Amygdala (tissue), 56 donors: ENCODE results near the gene NCKAP5.

ENCODE experiments used
- DNase-seq, 56 donors: peaks; one replicate each; lab custom pipeline; 2025; lab: John Stamatoyannopoulos, UW

The NCKAP5 gene

DNA sequence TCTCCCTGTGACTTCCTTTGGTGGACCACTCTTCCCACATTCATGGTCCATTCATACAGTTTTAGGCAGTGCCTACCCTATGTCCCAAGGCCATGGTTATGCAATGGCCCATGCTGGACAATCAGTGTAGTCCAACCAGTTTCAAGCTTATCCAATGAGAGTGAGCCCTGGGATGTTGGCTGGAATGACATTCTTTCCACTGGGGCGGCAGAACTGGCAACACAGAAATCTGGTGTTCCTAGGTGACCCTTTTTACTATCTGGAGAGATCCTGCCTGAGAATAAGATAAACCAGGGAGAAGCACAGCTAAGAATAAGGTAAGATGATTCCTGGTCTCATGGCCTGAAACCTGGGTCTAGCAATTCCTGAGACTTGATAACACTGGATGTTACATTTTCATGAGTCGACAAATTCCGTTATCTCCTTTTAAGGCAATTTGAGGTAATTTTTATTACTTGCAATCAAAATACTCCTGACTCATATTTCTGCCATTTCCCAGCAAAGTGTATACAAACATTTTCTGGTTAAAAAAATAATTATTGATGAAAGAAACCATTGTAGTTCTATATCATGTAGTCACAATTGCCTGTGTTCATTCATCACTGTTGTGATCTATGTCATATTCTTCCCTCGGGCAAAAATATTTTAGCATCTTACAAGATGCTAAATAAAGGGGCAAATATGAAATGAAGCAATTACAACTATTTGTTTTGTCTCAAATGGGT is 626.8 kb downstream of the NCKAP5 start:
- no peak for DNase-seq

DNA sequence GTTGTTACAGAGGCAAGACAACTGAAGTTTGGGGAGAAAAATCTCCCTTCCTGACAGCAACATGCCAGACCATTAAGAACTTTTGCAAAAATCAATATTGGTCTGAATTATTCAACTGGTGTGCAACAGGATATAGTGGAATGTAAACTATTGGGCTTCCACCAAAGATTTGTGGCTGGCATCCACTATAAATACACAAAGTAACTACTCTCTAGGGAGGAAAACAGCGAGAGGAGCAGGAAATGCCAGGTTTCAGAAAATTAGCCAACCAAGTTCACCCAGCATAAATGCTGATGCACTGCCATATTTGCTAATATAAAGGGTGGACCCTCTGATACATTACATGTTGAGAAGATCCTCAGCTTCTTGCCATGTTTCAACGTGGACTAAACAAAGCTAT is 630.6 kb downstream of the NCKAP5 start:
- no peak for DNase-seq

DNA sequence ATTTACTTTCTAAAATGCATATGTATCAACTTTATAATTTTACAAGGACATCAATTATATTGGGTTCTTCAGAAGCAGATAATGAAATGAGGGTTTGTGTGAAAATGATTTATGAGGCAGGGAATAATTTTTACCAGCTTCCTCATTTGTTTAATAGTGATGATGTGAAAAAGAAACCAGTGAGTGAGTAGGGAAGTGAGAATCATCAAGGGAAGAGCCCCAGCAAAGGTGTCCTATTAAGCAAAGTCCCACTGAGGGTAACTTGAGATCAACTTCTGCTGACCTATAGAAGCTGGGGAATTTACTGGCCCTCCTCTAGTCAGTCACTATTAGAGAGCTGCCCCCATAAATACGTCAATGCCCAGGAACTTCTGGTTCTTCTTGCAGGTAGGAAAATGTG is 631.5 kb downstream of the NCKAP5 start:
- DNase-seq, result no peak

DNA sequence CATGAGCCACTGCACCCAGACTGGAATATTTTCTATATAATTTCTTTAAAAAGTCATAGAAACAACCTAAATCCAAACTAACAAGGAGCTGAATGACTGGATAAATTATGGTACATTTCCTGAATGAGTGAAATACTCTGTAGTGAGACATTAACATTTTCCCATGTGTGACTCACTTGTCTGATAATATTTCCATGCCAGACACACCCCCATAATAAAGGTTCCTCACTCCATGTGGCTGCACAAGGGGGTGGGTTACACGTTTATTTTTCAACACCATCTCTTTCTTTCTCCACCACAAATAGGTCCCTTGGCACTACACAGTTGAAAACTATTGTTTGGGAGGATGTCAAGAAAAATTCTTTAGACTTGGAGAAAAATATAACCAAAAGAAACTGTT is 632.0 kb downstream of the NCKAP5 start:
- no peak for DNase-seq

DNA sequence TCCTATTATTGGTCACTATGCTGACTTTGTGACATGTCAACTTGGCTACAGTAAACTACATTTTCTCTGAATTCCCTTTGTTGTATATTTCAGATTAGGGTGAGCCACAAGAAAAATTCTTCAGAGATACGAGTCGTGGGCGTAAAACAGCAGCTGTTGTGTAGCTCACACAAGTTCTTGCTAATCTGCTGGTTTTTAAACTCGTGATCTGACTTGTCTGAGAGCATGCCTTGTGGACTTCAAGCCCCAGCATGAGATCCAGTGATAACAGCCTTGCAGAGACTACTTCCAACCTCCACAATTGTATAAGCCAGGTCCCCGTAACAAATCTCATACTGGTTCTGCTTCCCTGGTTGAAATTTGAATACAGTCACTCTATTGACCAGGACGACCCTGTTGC is 638.5 kb downstream of the NCKAP5 start:
- DNase-seq, result peak in 1 of 56 donors; percentile 2

DNA sequence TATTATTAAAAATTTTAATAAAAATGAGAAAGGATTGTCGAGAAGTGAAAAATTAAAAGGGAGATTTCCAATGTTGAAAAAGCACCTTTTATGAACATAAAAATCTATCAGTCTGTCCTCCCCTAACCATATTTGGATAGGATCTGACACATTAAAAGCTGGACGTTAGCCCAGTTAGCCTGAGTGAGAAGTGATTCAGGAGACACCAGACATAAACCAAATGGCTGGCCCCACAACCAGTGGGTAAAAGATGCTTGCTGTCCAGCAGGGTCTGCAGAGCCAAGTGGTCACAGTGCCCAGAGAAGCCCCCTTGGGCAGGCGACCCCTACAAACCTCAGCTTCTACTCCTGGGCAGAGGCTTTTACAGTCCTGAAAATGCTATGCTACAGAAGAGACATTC is 644.5 kb downstream of the NCKAP5 start:
- DNase-seq, result peak in 1 of 56 donors; percentile 5

DNA sequence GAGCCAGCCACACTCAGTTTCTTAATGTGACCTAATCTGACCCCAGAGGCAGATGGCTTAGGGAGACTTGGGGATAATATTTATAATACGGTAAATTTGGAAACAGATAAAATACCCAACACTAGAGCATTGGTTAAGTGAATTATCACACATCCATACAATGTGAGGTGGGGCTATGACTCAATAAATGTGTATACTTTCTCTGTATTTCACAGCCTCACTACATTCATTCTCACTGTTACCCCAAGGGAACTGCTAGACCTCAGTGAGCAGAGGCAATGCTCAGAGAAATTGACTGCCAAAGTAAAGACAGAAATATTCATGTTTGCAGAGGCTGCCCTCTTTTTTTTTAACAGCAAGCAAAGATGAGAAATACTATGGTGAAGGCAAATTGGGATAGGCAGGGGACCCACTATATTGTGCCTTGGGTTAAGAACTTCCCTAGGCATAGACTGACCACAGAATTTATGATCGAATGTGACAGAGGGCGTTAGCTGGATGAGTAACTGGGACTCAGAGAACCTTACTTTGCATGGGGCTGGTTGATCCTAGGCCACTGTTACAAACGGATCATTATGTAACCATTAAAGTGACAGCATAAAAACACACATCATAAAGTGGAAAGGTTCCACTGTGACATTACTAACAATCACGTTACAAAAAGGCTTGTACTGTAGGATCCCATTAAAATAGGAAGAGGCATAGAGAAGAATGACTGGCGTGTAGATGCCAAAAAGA is 652.3 kb downstream of the NCKAP5 start:
- DNase-seq, result no peak

DNA sequence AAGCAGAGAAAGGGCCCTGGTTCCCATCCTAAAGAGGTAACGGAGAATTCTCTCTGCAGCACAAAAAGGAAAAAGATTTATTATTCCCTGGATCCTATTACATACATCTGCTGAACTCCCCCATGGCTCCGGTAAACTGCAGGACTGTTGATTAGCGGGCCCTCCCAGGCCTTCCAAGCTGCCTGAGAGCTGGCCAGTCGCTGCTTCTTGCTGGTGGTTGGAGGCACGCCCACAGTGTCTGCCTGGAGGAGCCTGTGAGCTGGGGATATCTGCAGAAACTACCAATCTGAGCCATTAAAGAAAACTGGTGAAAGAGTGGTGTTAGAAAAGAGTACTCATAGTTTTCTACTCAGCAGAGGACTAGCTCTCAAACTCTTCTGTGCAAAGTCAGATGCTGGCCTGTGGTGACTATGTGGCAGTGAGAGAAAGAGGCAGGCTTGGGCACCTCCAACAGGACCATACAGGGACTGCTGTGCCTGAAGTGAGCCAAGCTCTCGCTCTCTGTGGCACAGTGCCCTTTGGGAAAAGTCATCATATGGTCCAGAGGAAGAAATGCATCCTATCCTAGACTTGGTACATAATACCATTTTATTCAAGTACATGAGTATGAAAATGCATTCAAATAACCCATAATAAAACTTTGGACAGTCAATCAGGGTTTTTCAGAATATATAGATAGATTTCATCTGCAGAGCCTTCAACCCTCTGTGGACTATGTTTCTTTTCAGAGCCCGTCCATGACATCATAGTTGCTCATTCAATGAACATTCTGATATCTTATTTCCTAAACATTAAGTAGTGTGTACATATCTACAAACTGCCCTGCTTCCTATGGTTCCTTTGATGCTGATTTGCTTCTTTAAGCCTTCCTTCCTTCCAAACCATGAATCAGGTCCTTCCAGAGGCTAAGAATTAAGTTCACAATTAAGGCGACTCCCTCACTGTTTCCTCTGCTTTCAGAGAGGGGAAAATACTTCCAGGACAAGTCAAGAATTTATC is 656.2 kb downstream of the NCKAP5 start:
- peak in 11 of 56 donors; percentile 2 to 30 (median 7) for DNase-seq

DNA sequence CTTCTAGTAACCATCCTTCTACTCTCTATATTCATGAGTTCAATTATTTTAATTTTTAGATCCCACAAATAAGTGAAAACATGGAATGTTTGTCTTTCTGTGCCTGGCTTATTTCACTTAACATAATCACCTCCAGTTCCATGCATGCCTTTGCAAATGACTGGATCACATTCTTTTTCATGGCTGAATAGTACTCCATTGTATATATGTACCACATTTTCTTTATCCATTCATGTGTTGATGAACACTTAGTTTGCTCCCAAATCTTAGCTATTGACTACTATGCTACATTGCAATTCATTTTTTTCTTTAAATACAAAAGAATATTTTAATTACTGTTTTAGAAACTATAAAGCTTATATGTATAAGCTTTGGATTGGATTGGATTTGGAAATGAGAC is 657.8 kb downstream of the NCKAP5 start:
- DNase-seq, result no peak

DNA sequence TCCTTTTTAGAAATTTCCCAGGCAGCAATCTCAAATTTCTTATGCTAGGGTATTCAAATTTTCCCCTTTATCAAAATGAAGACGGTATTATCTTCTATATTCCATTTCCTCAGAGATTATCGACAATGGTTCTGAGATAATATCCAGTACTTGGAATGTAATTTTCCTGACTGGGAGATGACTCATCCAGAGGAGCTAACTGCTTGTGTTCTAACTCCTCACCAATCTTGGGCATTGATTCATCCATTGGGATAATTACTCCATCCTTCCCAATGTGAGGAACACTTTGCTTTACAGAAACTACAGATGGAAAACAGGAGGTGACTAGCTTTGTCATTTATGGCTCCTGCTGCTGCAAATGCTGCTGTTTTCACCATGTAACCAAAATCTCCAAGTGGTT is 658.8 kb downstream of the NCKAP5 start:
- DNase-seq, result no peak

DNA sequence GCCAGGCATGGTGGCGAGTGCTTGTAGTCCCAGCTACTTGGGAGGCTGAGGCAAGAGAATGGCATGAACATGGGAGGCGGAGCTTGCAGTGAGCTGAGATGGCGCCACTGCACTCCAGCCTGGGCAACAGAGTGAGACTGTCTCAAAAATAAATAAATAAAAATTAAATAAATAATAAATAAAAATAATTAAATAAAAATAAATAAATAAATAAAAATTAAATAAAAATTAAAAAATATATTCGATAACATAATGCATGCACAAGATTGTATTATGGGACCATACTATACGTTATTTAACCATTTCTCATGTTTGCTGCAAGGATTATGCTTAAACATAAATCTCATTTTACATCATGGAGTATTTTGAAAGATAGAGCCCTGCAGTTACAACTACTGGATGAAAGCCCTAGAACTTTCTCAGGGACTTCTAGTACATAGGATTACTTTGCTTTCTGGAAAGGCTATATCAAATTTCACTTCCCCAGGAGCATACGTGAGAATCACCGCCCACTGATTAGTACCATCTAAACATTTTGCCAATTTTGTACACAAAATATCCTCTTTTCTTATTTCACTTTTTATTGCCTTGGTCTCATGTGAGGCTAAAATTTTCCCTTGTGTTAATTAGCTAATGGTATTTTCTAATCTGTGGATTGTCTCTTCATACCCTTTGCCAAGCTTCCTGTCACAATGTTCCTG is 664.0 kb downstream of the NCKAP5 start:
- no peak for DNase-seq

DNA sequence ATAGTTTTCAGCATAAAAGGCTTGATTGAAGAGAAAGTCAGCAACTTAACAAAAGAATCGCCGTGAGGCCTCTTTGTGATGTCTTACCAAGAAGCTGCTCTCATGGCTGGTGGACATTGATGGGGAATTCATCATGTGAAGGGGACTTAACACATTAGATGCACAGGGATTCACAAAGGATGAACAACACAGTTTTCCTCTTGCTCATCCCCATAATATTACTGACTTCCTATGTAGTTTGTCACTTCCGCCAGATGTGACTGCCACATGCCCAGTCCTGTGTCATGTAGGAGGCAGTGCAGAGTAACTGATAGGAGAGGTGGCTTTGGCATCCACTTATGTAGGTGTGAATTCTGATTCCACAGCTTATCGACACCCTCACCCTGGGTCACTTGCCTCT is 665.6 kb downstream of the NCKAP5 start:
- DNase-seq, result no peak

DNA sequence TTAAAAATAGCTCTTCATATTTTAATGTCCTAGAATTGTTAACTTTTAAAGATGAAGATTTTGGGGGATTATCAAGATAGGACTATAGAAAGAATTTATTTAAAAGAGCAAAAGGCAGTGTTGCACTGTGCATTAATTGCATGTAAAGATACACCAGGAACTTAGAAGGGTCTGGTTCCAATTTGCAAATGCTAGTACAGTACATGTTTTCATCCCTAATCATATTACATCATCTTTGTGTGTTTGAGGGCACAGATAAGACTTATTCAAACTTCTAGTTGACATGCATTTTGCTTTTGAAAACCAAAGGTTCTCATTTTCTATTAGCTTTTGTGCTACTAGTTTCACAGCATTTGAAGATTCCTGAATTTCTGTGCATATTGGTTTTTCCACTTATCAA is 666.6 kb downstream of the NCKAP5 start:
- no peak for DNase-seq

DNA sequence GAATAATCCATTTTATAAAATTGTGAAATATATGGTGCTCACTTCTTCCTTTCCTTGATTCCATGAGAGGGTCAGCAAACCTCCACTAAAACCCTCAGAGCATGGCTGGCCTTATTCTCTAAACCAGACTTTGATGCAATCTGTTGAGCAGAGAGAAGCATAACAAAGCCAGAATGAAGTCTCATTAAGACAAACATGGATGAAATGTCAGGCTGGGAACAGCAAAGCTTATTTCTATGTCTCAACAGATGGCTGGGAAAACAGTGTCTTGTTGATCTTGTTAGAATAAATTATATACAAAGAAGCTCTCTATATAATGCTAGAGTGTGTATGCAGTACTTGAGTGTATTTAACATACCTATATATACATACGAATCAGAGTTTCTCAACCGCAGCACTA is 671.2 kb downstream of the NCKAP5 start:
- no peak for DNase-seq

DNA sequence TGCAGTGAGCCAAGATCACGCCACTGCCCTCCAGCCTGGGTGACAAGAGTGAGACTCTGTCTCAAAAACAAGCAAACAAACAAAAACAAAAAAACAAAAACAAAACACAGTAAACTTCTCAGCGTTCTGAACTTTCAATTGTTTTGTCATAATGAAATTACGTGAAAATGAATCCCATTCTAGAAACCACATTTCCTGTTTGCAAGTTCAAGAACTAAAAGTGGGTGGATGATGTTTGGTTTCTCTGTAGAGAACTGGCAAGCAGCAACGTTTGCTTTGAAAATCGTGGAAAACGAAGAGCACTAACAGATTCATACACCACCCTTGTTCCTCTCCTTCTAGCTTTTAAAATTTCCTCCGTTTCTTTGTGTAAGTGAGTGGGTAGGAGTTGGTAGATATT is 672.2 kb downstream of the NCKAP5 start:
- DNase-seq, result no peak

DNA sequence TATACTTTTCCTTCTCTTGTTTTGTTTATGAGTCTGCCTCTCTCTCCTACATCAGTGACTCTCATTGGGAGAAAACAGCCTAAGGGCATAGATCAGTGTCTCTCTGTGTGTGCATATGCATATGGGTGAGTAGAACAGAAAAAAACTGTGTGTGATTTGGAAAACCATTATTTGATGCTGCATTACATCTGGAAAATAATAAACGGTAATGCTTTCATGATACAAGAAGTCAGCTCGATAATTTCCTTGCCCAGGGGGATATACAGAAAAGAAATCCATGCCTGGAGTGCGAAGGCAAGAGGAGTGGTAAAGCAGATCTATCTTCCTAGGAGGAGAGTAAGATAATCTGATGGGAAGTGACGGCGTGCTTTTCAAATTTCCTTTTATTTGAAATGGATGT is 676.8 kb downstream of the NCKAP5 start:
- DNase-seq, result no peak

DNA sequence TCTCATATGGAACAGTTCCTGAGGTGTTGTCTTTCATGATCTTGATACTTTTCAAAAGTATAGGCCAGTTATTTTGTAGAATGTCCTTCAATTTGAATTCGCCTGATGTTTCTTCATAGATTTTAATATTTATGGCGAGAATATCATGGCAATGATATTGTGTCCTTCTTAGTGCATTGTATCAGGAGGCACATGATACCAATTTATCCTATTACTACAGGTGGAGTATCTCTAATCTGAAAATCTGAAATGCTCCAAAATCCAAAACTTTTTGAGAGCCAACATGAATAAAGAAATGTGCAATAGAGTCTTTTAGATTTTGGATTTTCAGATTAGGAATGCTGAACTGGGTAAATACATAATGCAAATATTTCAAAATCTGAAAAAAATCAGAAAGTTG is 681.7 kb downstream of the NCKAP5 start:
- DNase-seq, result no peak

DNA sequence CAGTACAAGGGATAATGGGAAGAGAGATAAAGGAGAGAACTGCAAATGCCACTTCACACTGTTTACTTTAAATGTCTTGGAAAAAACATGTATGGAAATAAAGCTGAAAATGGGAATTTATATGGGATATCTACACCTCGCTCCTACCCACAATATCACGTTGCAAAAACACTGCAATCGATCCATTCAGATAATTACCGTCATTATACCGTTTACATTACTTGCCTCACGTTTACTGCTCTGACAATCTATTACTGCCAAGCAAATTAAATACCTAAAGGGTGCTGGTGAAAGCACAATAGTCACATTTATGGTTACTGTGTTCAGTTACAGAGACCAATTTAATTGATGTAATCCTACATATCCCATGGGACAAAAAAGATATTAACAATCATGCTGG is 683.6 kb downstream of the NCKAP5 start:
- DNase-seq, result no peak

DNA sequence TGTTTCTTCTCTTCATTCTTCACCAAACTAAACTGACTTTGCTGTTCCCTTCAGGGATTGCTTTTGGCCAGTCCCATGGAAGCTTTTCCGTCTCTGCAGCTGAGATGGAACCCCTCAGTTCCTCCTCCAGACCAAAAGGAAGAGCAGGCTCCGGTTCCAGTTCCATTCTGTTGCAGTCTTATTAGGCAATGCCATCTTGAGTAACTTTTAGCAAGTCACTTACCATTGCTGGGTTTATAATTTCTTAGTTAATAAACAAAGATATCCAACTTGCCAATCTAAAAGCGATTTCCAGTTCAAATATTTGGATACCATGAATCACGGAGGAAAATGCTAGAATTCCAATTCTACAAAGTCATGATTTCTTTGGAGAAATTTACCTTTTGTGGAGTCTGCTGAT is 684.0 kb downstream of the NCKAP5 start:
- DNase-seq, result no peak

DNA sequence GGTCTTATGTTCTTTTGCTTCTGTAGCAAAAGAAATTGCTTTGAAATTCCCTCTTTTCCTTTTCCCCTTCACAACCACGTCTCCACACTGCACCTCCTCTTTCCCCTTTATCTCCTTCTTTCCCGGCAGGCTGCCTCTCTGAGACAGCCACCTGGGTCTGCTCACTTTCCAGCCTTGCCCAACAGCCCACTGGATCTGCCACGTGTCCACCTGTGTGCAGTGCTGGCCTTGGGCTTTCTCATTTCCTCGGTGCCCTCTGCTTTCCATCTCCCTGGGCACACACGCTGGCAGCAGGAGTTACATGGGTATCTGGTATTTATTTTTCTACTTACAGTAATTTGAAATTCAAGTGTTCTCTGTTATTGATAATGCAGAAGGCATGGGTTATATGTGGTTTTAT is 684.8 kb downstream of the NCKAP5 start:
- no peak for DNase-seq

DNA sequence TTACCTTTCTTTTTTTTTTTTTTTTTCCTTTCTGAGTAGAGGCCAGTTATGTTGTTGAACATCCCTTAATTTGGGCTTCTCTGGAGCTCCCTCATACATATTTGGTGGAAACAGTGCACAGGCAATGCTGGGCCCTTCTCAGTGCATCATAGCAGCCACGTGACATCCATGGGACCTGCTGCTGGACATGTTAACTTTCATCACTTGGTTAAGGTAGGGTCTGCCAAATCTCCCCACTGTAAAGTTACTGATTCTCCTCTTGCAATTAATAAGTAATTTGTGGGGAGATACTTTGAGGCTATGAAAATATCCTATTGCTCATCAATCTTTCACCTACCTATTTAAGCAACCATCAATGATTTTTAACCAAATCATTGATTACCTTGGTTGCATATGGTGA is 686.7 kb downstream of the NCKAP5 start:
- DNase-seq, result no peak
